Measurements from ENCODE around the gene KLF16.

Gene KLF16

DNA sequence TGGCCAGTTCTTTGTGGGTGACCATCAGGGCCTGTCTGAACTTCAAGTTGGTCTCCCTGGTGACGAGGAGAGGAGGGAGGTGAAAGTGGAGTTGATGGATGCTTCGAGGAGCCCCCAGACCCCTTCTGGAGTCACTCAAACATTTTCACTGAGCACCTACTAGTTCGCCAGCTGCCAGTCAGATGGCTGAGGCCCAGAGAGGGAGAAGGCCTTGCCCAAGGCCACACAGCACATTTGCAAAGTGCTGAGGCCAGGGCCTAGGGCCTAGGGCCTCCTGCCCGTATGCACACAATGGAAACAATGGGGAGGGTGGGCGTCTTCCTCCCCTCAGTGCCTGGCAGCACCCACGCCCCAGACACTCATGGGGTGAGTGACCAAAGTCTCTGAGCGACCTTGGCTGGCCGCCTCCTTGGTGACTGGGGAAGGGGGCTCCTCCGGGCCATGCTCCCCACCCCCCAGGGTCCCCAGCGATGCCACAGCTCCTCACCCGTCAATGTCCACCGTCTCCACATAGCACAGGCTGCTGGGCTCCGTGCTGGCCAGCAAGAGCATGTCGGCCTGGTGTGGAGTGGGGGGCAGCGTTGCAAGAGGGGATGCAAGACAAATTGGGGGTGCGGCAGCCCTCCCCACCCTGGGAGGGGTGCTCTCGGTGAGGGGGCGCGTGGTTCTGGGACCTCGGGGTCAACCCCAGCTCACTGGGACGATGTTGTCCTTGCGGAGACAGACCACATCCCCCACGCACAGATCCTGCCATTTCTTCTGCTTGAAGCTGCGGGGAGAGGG lies 57.8 kb downstream of the KLF16 start:
- Histone ChIP-seq H3K9ac (ENCODE audit: low read length) (no peak overlapping the region), H3F3A (ENCODE audit: insufficient read depth, low read length) (no peaks in the 10 kb centered on the region)

GRCh38 chr19:1804858-1805257 lies 58.5 kb downstream of the KLF16 start:
- Histone ChIP-seq H3K27ac (ENCODE audit: low read length) (no peak overlapping the region), H3K4me2 (ENCODE audit: low read depth, low read length) (no peak overlapping the region), H3K4me1 (ENCODE audit: low read length) (no peaks in the 10 kb centered on the region), H2AFZ (ENCODE audit: low read length) (no peak overlapping the region), H3K4me3 (ENCODE audit: low read length) (no peak overlapping the region), H3K27me3 (replicated peaks; ENCODE audit: insufficient read depth, low read length) (peaks cover 79% of the 10 kb centered on the region), H3K36me3 (replicated peaks; ENCODE audit: insufficient read depth, low read length) (no peaks in the 10 kb centered on the region), H3K9me3 (replicated peaks; ENCODE audit: insufficient read depth, low read length) (no peaks in the 10 kb centered on the region), H4K20me1 (ENCODE audit: insufficient read depth, low read length) (no peaks in the 10 kb centered on the region), H3K9me2 (replicated peaks; ENCODE audit: insufficient read depth, low read length) (no peaks in the 10 kb centered on the region), H3F3A (ENCODE audit: insufficient read depth, low read length) (no peaks in the 10 kb centered on the region), H3K9ac (ENCODE audit: low read length) (no peak overlapping the region), H3K79me2 (ENCODE audit: low read length) (no peaks in the 10 kb centered on the region)
- no peak for TF ChIP-seq CTCF (IDR thresholded peaks at IDR 0.05; ENCODE audit: low read length)
- no peak for TF ChIP-seq EZH2 (optimal IDR thresholded peaks at IDR 0.05; ENCODE audit: low read depth, low read length)
- TF ChIP-seq EZH2phosphoT487 (IDR thresholded peaks at IDR 0.05; ENCODE audit: low read length), result no peak
- DNase-seq, result no peak

More for the DNA sequence above, 57.8 kb downstream of the KLF16 start:
- H3K4me1 ChIP-seq (ENCODE audit: low read length), result no peaks in the 10 kb centered on the region
- no peaks in the 10 kb centered on the region for H3K9me2 ChIP-seq (replicated peaks; ENCODE audit: insufficient read depth, low read length)
- no peaks in the 10 kb centered on the region for H3K79me2 ChIP-seq (ENCODE audit: low read length)
- H3K36me3 ChIP-seq (replicated peaks; ENCODE audit: insufficient read depth, low read length), result no peaks in the 10 kb centered on the region
- no peak overlapping the region for H3K4me2 ChIP-seq (ENCODE audit: low read depth, low read length)
- no peak overlapping the region for H3K27ac ChIP-seq (ENCODE audit: low read length)
- H3K9me3 ChIP-seq (replicated peaks; ENCODE audit: insufficient read depth, low read length), result no peaks in the 10 kb centered on the region
- no peaks in the 10 kb centered on the region for H4K20me1 ChIP-seq (ENCODE audit: insufficient read depth, low read length)
- peaks cover 77% of the 10 kb centered on the region for H3K27me3 ChIP-seq (replicated peaks; ENCODE audit: insufficient read depth, low read length)
- no peak overlapping the region for H2AFZ ChIP-seq (ENCODE audit: low read length)
- no peak for DNase-seq
- H3K4me3 ChIP-seq (ENCODE audit: low read length), result no peak overlapping the region
- TF ChIP-seq EZH2 (optimal IDR thresholded peaks at IDR 0.05; ENCODE audit: low read depth, low read length), result no peak
- no peak for TF ChIP-seq CTCF (IDR thresholded peaks at IDR 0.05; ENCODE audit: low read length)
- TF ChIP-seq EZH2phosphoT487 (IDR thresholded peaks at IDR 0.05; ENCODE audit: low read length), result no peak

All from MM.1S (cell line).